ENCODE measurements around the gene PPP1R26. TPM values are rescaled to one million over a fixed set of nuclear protein-coding genes. Genes with fewer than 3 reads are reported as not detected.

PPP1R26 gene
- total RNA-seq, 1 experiment from 2014 or later = 46.9 TPM

DNA sequence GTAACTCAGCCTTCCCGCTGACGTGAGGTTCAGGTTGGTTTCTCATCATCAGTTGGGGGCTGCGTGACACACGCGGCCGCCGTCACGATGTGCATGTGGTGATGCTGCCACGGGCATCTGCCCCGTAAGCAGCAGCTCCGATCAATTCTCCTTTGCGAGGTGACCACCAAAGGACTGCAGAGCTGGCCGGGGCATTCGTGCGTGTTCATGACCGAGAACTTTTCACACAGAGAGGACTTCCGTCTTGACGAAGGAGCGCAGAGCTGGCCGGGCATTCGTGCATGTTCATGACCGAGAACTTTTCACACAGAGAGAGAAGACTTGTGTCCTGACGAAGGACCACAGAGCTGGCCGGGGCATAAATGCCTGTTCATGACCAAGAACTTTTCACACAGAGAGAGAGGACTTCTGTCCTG is 37.8 kb downstream of the PPP1R26 start:
- no peaks in the 10 kb centered on the region for H3F3A ChIP-seq (ENCODE audit: insufficient read depth, low read depth)
- H3K4me2 ChIP-seq = no peak overlapping the region
- H3K4me1 ChIP-seq (replicated peaks; ENCODE audit: insufficient read depth) = no peaks in the 10 kb centered on the region
- H3K27me3 ChIP-seq (ENCODE audit: insufficient read depth, low read depth) = peaks cover 47% of the 10 kb centered on the region
- no peak for DNase-seq
- H3K36me3 ChIP-seq (ENCODE audit: low read depth) = no peaks in the 10 kb centered on the region
- H3K9me3 ChIP-seq (ENCODE audit: insufficient read depth, low read depth) = no peaks in the 10 kb centered on the region
- no peaks in the 10 kb centered on the region for H3K9me2 ChIP-seq (ENCODE audit: insufficient read depth)
- no peak overlapping the region for H3K4me3 ChIP-seq
- H3K27ac ChIP-seq = no peak overlapping the region
- H4K20me1 ChIP-seq (ENCODE audit: insufficient read depth) = no peaks in the 10 kb centered on the region
- ChIA-PET CTCF (no interaction called here), POLR2A (ENCODE audit: unreplicated experiment) (no interaction called here)
- no peaks in the 10 kb centered on the region for H3K79me2 ChIP-seq (ENCODE audit: low read depth)
- TF ChIP-seq, protein P1, sequence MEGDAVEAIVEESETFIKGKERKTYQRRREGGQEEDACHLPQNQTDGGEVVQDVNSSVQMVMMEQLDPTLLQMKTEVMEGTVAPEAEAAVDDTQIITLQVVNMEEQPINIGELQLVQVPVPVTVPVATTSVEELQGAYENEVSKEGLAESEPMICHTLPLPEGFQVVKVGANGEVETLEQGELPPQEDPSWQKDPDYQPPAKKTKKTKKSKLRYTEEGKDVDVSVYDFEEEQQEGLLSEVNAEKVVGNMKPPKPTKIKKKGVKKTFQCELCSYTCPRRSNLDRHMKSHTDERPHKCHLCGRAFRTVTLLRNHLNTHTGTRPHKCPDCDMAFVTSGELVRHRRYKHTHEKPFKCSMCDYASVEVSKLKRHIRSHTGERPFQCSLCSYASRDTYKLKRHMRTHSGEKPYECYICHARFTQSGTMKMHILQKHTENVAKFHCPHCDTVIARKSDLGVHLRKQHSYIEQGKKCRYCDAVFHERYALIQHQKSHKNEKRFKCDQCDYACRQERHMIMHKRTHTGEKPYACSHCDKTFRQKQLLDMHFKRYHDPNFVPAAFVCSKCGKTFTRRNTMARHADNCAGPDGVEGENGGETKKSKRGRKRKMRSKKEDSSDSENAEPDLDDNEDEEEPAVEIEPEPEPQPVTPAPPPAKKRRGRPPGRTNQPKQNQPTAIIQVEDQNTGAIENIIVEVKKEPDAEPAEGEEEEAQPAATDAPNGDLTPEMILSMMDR (conservative IDR thresholded peaks at IDR 0.05) = no peak
- no peak for TF ChIP-seq EZH2 (IDR thresholded peaks at IDR 0.05; ENCODE audit: low read depth)
- no TSS peak for BruUV-seq (replicated peaks)
- no peak overlapping the region for H2AFZ ChIP-seq
- intact Hi-C loops (cut with micrococcal nuclease; ENCODE audit: unreplicated experiment) = no loop called here

DNA sequence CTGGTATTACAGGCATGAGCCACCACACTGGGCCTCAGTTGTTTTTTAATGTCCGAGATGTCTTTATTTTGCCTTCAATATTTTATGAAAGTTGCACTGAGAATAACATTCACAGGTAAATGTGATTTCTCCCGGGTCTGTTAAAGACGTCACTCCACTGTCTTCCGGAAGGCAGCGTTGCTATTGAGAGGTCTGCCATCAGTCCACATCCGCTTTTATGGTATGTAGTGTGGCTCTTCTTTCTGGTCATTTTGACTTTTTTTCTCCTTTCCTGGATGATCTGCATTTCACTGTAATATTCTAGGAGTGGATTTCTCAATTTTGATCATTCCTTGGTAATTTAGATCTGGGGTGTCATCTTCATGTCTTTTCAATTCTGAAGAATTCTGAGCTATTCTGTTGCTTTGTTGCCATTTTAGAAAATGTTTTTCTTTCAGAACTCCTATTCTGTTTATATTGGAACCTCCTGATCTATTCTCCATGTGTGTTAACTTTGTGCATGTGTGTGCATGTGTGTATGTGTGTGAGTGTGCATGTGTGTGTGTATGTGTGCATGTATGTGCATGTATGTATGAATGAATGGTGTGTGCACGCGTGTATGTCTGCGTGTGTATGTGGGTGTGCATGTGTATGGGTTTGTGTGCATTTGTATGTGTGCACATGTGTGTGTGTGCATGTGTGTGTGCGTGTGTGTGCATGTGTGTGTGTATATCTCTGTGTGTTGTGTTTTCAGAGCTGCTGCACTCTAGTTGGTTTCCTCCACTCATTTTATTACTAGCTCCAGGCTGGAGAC is 39.8 kb downstream of the PPP1R26 start:
- CTCF ChIA-PET = no interaction called here

DNA sequence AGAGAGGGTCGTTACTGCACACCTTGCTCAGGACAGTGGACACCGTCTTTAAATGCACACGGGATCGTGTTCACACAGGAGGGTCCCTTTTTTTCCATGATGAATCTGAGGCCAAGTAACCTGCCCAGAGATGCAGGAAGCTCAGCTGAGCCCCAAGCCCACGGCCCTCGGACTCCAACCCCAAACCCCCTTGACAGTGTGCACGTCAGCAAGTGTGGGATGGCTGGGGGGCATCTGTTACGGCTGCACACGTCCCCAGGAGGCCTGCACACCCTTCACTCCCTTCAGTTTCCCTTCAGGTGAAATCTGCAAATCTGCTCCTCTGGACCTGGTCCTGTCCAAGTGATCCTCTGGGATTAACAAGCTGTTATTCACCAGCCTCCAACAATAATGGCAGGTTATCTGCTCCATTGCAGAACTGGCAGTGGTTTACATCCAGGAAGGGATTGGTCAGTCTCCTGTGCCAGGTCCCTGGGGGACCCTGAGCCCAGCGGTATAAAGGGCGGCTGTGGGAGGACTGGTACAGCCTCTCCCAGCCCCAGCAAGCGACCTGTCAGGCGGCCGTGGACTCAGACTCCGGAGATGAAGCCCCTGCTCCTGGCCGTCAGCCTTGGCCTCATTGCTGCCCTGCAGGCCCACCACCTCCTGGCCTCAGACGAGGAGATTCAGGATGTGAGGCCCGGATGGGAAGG is 41.5 kb downstream of the PPP1R26 start, which contains the start of gene LCN1:
Gene LCN1 (plus strand): TSS at position 525 of the 692 bp plus-strand sequence. CDS start 58 bp downstream, at position 583.
- H3K4me1 ChIP-seq (replicated peaks; ENCODE audit: insufficient read depth) = no peaks in the 10 kb centered on the region
- TF ChIP-seq, protein P1 (conservative IDR thresholded peaks at IDR 0.05) = no peak
- no peak for TF ChIP-seq EZH2 (IDR thresholded peaks at IDR 0.05; ENCODE audit: low read depth)
- no peak within 1 kb of the TSS for H3K4me2 ChIP-seq
- no peak within 1 kb of the TSS for H3K27ac ChIP-seq
- no peak within 1 kb of the TSS for H3K4me3 ChIP-seq
- H3F3A ChIP-seq (ENCODE audit: insufficient read depth, low read depth) = no peaks in the 10 kb centered on the region
- no peaks in the 10 kb centered on the region for H3K79me2 ChIP-seq (ENCODE audit: low read depth)
- BruUV-seq (replicated peaks) = no TSS peak
- H3K9me3 ChIP-seq (ENCODE audit: insufficient read depth, low read depth) = no peaks in the 10 kb centered on the region
- intact Hi-C loops (cut with micrococcal nuclease; ENCODE audit: unreplicated experiment) = no loop called here
- H3K27me3 ChIP-seq (ENCODE audit: insufficient read depth, low read depth) = peaks cover 60% of the 10 kb centered on the region
- H3K36me3 ChIP-seq (ENCODE audit: low read depth) = no peaks in the 10 kb centered on the region
- no peaks in the 10 kb centered on the region for H4K20me1 ChIP-seq (ENCODE audit: insufficient read depth)
- H2AFZ ChIP-seq = no peak within 1 kb of the TSS
- DNase-seq = no peak
- ChIA-PET POLR2A (ENCODE audit: unreplicated experiment) (no interaction called here), CTCF (no interaction called here)
- no peaks in the 10 kb centered on the region for H3K9me2 ChIP-seq (ENCODE audit: insufficient read depth)

More for the DNA sequence above, 39.8 kb downstream of the PPP1R26 start:
- H3K4me1 ChIP-seq (replicated peaks; ENCODE audit: insufficient read depth) = no peaks in the 10 kb centered on the region
- no peaks in the 10 kb centered on the region for H3K9me3 ChIP-seq (ENCODE audit: insufficient read depth, low read depth)
- no peaks in the 10 kb centered on the region for H3K9me2 ChIP-seq (ENCODE audit: insufficient read depth)
- H3K4me3 ChIP-seq = no peak overlapping the region
- no peaks in the 10 kb centered on the region for H3K36me3 ChIP-seq (ENCODE audit: low read depth)
- no peaks in the 10 kb centered on the region for H3F3A ChIP-seq (ENCODE audit: insufficient read depth, low read depth)
- intact Hi-C loops (cut with micrococcal nuclease; ENCODE audit: unreplicated experiment) = no loop called here
- H3K27ac ChIP-seq = no peak overlapping the region
- DNase-seq = no peak
- no peak overlapping the region for H3K4me2 ChIP-seq
- H3K79me2 ChIP-seq (ENCODE audit: low read depth) = no peaks in the 10 kb centered on the region
- TF ChIP-seq, protein P1 (conservative IDR thresholded peaks at IDR 0.05) = no peak
- TF ChIP-seq EZH2 (IDR thresholded peaks at IDR 0.05; ENCODE audit: low read depth) = no peak
- H4K20me1 ChIP-seq (ENCODE audit: insufficient read depth) = no peaks in the 10 kb centered on the region
- no TSS peak for BruUV-seq (replicated peaks)
- peaks cover 56% of the 10 kb centered on the region for H3K27me3 ChIP-seq (ENCODE audit: insufficient read depth, low read depth)
- H2AFZ ChIP-seq = no peak overlapping the region
- POLR2A ChIA-PET (ENCODE audit: unreplicated experiment) = no interaction called here

All from PC-9 (cell line).